DLD1 (cell line): ENCODE data around the gene CD276.

Source experiments
- in situ Hi-C: cut with HindIII; loops from 2 replicates; pipeline ENCODE4 v1.10.0; 2017; ENCODE audit warnings: low sequenced_read_pairs

The CD276 gene

GRCh38 chr15:73756947-73757513 is 72.8 kb downstream of the CD276 start:
- in situ Hi-C loops: no loop called here

- in situ Hi-C loops: no loop called here
Measured at GRCh38 chr15:73757571-73757970, 73.4 kb downstream of the CD276 start.

DNA sequence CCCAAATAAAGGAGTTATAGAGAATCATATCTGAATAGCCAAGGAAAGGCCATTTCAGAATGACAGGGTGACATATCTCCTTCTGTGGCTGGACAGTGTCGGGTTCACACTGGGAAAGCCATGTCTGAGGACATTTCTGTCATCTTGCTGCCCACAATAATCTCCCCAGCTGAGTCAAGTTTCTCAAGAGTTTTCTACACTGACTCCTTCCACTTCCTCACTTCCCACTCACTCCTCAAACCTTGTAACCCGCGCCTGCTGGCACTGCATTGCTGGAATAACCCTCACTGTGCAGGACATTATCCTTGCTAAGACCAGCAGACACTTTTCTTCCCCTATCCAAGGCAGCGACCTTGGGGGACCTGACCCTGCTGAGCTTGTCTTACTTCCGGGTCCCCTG is 74.3 kb downstream of the CD276 start:
- in situ Hi-C loops: no loop called here

- in situ Hi-C loops: no loop called here
Measured at GRCh38 chr15:73760330-73761329, 76.4 kb downstream of the CD276 start.

DNA sequence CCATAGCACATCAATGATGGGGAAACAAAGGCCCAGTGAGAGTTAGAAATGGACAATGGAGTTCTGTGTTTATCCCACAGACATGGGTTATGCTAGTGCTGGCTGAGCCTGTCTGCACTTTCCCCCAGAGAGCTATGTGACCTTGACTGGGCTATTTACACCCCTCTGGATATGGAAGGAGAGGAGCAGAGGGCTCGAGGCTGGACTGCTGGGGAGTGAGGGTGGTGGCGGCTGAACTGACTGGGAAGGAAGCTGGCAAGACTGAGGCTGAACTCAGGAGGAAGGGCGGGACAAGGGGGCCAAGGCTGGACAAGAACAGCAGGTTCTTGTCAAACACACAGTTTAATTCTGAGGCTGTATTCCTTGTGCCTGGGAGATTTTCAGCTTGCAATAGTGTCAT is 79.7 kb downstream of the CD276 start:
- in situ Hi-C loops: no loop called here
